GM12878 (cell line): ENCODE data around the gene FUBP3. TPM values are rescaled to one million over a fixed set of nuclear protein-coding genes. Genes with fewer than 3 reads are reported as not detected.

ENCODE experiments used
- ATAC-seq: fragments of 200-7000 bp; cut with Tn5 transposase; 3 replicates; pipeline ENCODE4 v1.9.1; 2020; ENCODE audit warnings: mild to moderate bottlenecking, moderate library complexity
- BruUV-seq: library from RNA; stranded (reverse); fragments of 400-500 nt; replicated peaks from 2 replicates; lab custom pipeline; 2021; lab: Mats Ljungman, UMichigan
- CTCF ChIA-PET: fragments of 300-600 bp; sonication (Branson Sonifier 250); formaldehyde crosslinking; extraction: SDS; loops from one replicate; lab custom pipeline; 2021; ENCODE audit warnings: inconsistent platforms; lab: Yijun Ruan, JAX
- POLR2A ChIA-PET: fragments of 350-600 bp; formaldehyde crosslinking; extraction: SDS; loops from one replicate; lab custom pipeline; 2021; ENCODE audit warnings: inconsistent platforms; lab: Charles Lee
- RAD21 ChIA-PET: fragments of 300-600 bp; sonication (Branson Sonifier 250); formaldehyde crosslinking; loops from one replicate; lab custom pipeline; 2023; ENCODE audit warnings: antibody characterized with exemption; ENCODE audit not compliant: unreplicated experiment; lab: Charles Lee
- SMC1A ChIA-PET: fragments of 300-600 bp; sonication (Branson Sonifier 250); formaldehyde crosslinking; loops from one replicate; lab custom pipeline; 2023; ENCODE audit not compliant: unreplicated experiment, uncharacterized antibody; lab: Charles Lee
- DNase-seq: peaks from one replicate; pipeline ENCODE4 v3.0.0-alpha.2; 2011; ENCODE audit warnings: low read depth, low spot score
- FAIRE-seq: peaks from 3 replicates; lab custom pipeline; 2011; peaks lifted over from hg19 to GRCh38; lab: Jason Lieb, UNC
- H2AFZ ChIP-seq: 2 replicates; pipeline ENCODE4 v1.6.0; 2011; ENCODE audit warnings: low read depth, low read length, control low read depth; ENCODE audit not compliant: control insufficient read depth
- H3K27ac ChIP-seq: 2 replicates; pipeline ENCODE4 v1.5.1; 2011; ENCODE audit warnings: control low read depth; ENCODE audit not compliant: control insufficient read depth, insufficient read depth
- H3K27me3 ChIP-seq, 2 experiments: replicated peaks in 1 of 2; 2 replicates each; pipeline versions ENCODE4 v1.6.0 to v1.6.1; 2011; ENCODE audit warnings: low read length in 1 of 2; ENCODE audit not compliant: control insufficient read depth in 2 of 2, insufficient read depth in 2 of 2
- H3K36me3 ChIP-seq, 2 experiments: 2 replicates each; pipeline ENCODE4 v1.5.1; 2011; ENCODE audit warnings: low read length in 1 of 2; ENCODE audit not compliant: control insufficient read depth in 2 of 2, insufficient read depth in 2 of 2
- H3K4me1 ChIP-seq: 2 replicates; pipeline ENCODE4 v1.6.1; 2011; ENCODE audit warnings: mild to moderate bottlenecking, low read length, moderate library complexity, mixed read lengths; ENCODE audit not compliant: control insufficient read depth, insufficient read depth
- H3K4me2 ChIP-seq: 2 replicates; pipeline ENCODE4 v1.6.0; 2011; ENCODE audit warnings: control low read depth; ENCODE audit not compliant: control insufficient read depth, insufficient read depth
- H3K4me3 ChIP-seq: fragments of 200-600 bp; sonication (generic); 2 replicates; pipeline ENCODE4 v1.5.1; 2016
- H3K79me2 ChIP-seq: 2 replicates; pipeline ENCODE4 v1.6.0; 2011; ENCODE audit warnings: low read length; ENCODE audit not compliant: control insufficient read depth, insufficient read depth
- H3K9ac ChIP-seq: 2 replicates; pipeline ENCODE4 v1.8.0; 2011; ENCODE audit warnings: low read length, control low read depth, mixed read lengths; ENCODE audit not compliant: control insufficient read depth, insufficient read depth
- H3K9me3 ChIP-seq: replicated peaks from 3 replicates; pipeline ENCODE4 v1.5.1; 2011; ENCODE audit warnings: mild to moderate bottlenecking, low read length; ENCODE audit not compliant: control insufficient read depth, insufficient read depth
- H4K20me1 ChIP-seq: 2 replicates; pipeline ENCODE4 v1.6.0; 2011; ENCODE audit not compliant: control insufficient read depth, insufficient read depth
- BRCA1 ChIP-seq: IDR thresholded peaks from 2 replicates; pipeline ENCODE4 v1.6.1; 2011; ENCODE audit warnings: low read depth, low read length, improper control_type of control experiment
- CBX3 ChIP-seq: fragments of 200-600 bp; sonication (generic); IDR thresholded peaks from 2 replicates; pipeline ENCODE4 v1.6.1; 2016; ENCODE audit warnings: low read depth, borderline replicate concordance
- CREB1 ChIP-seq: IDR thresholded peaks from 2 replicates; pipeline ENCODE4 v1.6.1; 2012; ENCODE audit warnings: low read depth, mild to moderate bottlenecking, inconsistent platforms
- HDAC2 ChIP-seq: fragments of 200-600 bp; sonication (generic); IDR thresholded peaks from 2 replicates; pipeline ENCODE4 v1.6.1; 2017
- IRF5 ChIP-seq: fragments of 450-650 bp; IDR thresholded peaks from 2 replicates; pipeline ENCODE4 v1.6.1; 2017; ENCODE audit warnings: borderline replicate concordance
- NFYA ChIP-seq: IDR thresholded peaks from 2 replicates; pipeline ENCODE4 v1.6.1; 2011; ENCODE audit warnings: low read depth, mild to moderate bottlenecking, low read length, improper control_type of control experiment, borderline replicate concordance
- PAX5 ChIP-seq: IDR thresholded peaks from 2 replicates; pipeline ENCODE4 v1.6.1; 2011; ENCODE audit warnings: low read depth, low read length, borderline replicate concordance
- PKNOX1 ChIP-seq: fragments of 450-650 bp; IDR thresholded peaks from 2 replicates; pipeline ENCODE4 v1.6.1; 2016; ENCODE audit warnings: mild to moderate bottlenecking
- POLR2AphosphoS5 ChIP-seq: IDR thresholded peaks from 2 replicates; pipeline ENCODE4 v1.6.1; 2011; ENCODE audit warnings: mild to moderate bottlenecking, low read length, inconsistent platforms
- REST ChIP-seq: IDR thresholded peaks from 2 replicates; pipeline ENCODE4 v1.6.1; 2012; ENCODE audit warnings: mild to moderate bottlenecking, low read depth, low read length
- RFX5 ChIP-seq: IDR thresholded peaks from 2 replicates; pipeline ENCODE4 v1.6.1; 2011; ENCODE audit warnings: low read depth, low read length, improper control_type of control experiment
- SUZ12 ChIP-seq: fragments of 200-600 bp; sonication (generic); IDR thresholded peaks from one replicate; pipeline ENCODE4 v1.6.1; 2018; ENCODE audit warnings: antibody characterized with exemption, mild to moderate bottlenecking; ENCODE audit not compliant: unreplicated experiment
- TAF1 ChIP-seq: IDR thresholded peaks from 2 replicates; pipeline ENCODE4 v1.6.1; 2011; ENCODE audit warnings: mild to moderate bottlenecking, low read depth, low read length, borderline replicate concordance
- ZNF384 ChIP-seq: IDR thresholded peaks from 2 replicates; pipeline ENCODE4 v1.6.1; 2012; ENCODE audit warnings: low read depth, mild to moderate bottlenecking, low read length, improper control_type of control experiment, borderline replicate concordance
- WGBS: methylation state at CpG from one replicate; pipeline ENCODE4 v1.1.6; 2016; ENCODE audit warnings: low lambda C conversion rate; ENCODE audit not compliant: insufficient replicate concordance, insufficient coverage; ENCODE audit errors: missing lambda C conversion rate; 5-methylcytosine and 5-hydroxymethylcytosine counted together
- in situ Hi-C: fragments of 300-500 bp; cut with MboI; formaldehyde crosslinking; loops from 9 replicates; pipeline ENCODE4 v1.14.3; 2018; ENCODE audit warnings: mixed read lengths
- intact Hi-C: fragments of 100-400 bp; cut with micrococcal nuclease; formaldehyde crosslinking; loops from one replicate; pipeline ENCODE4 v1.14.2; 2022; ENCODE audit not compliant: unreplicated experiment
- polyA plus RNA-seq, 11 experiments: library from polyadenylated mRNA; depleted of rRNA in 4 of 11; unstranded in 6 of 11; stranded (reverse) in 5 of 11; fragments of >200 nt; fragmentation: Nextera tagmentation in 4 of 11; fragmentation: Illumina TruSeq in 1 of 11; extraction: Ambion mirVana in 4 of 11; extraction: Trizol in 1 of 11; gene quantifications; 1 replicate in 1 of 11; 2 replicates in 10 of 11; pipeline versions ENCODE4 v1.2.1 to v1.2.3, GENCODE V29; 2011 to 2016; ENCODE audit warnings: inconsistent platforms in 2 of 11, missing spikeins in 2 of 11, low read depth in 1 of 11
- total RNA-seq, 4 experiments: library from RNA; depleted of rRNA in 3 of 4; stranded (reverse); fragments of >200 nt in 3 of 4; fragmentation: Illumina TruSeq in 1 of 4; extraction: Trizol in 1 of 4; gene quantifications; 2 replicates each; pipeline versions ENCODE4 v1.2.1 to v1.2.3, GENCODE V29; 2013 to 2021

The FUBP3 gene
- total and polyA plus RNA-seq, 10 of the 15 experiments (the other 5 are each of a cell fraction or from before 2014, with no cell fraction given), result 2.4 to 49.4 (median 37.2) TPM

GRCh38 chr9:130557077-130557468, 22.3 kb upstream of the FUBP3 start:
- ChIA-PET CTCF (no interaction called here), RAD21 (no interaction called here), POLR2A (interaction anchor here (0.7 kb wide), 2 partner anchors 359 to 558 kb away, joined by 3 read pairs; no protein-coding TSS in a partner anchor), SMC1A (no interaction called here)
- no peaks in the 10 kb centered on the region for H3K79me2 ChIP-seq
- ATAC-seq (no peak), FAIRE-seq (no peak), DNase-seq (no peak)
- no peak overlapping the region for H2AFZ ChIP-seq
- no peaks in the 10 kb centered on the region for H4K20me1 ChIP-seq
- in situ Hi-C loops (no loop called here), intact Hi-C loops (no loop called here)
- H3K4me2 ChIP-seq, result no peak overlapping the region
- H3K36me3 ChIP-seq, result no peaks in the 10 kb centered on the region
- 71% methylated on average over 5 of the region's 6 CpGs for WGBS
- no peak overlapping the region for H3K27ac ChIP-seq
- no peak for TF ChIP-seq CREB1
- TF ChIP-seq RFX5, result no peak
- no peak for TF ChIP-seq IRF5
- TF ChIP-seq REST, result no peak
- no peak for TF ChIP-seq ZNF384
- no peak for TF ChIP-seq POLR2AphosphoS5
- no peak for TF ChIP-seq HDAC2
- TF ChIP-seq SUZ12, result no peak
- no peak for TF ChIP-seq TAF1
- TF ChIP-seq BRCA1, result no peak
- no peak for TF ChIP-seq PAX5
- TF ChIP-seq PKNOX1, result no peak
- TF ChIP-seq CBX3, result no peak
- no peak for TF ChIP-seq NFYA
- no peaks in the 10 kb centered on the region for H3K27me3 ChIP-seq
- H3K4me3 ChIP-seq, result no peak overlapping the region
- H3K9me3 ChIP-seq, result no peaks in the 10 kb centered on the region
- no peak overlapping the region for H3K9ac ChIP-seq
- no peaks in the 10 kb centered on the region for H3K4me1 ChIP-seq
- no TSS peak for BruUV-seq
